ENCODE data around the gene ZKSCAN4.

ZKSCAN4 gene

DNA sequence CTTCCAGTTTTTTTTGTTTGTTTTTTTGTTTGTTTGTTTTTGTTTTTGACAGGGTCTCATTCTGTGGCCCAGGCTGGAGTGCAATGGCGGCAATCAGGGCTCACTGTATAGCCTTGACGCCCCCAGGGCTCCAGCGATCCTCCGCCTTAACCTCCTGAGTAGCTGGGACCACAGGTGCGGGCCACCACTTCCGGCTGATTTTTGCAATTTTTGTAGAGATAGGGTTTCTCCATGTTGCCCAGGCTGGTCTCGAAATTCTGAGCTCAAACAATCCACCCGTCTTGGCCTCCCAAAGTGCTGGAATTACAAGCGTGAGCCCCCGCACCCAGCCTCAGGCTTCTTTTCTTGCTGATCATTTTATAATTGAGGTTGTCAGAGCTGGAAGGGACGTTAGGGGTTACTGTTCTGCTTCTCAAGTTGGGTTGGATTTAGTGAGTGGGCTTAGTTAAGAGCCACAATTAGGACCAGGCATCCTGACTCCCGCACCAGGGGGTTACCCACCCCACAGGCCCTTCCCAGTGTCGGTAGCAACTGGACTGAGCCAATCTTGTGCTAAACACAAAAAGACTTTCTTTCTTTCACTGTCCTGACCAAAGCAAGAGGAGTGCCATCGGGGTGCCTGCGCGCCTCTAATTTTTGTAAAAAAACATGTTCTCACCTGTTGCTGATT is 40.1 kb downstream of the ZKSCAN4 start:
- TF ChIP-seq, protein P1, sequence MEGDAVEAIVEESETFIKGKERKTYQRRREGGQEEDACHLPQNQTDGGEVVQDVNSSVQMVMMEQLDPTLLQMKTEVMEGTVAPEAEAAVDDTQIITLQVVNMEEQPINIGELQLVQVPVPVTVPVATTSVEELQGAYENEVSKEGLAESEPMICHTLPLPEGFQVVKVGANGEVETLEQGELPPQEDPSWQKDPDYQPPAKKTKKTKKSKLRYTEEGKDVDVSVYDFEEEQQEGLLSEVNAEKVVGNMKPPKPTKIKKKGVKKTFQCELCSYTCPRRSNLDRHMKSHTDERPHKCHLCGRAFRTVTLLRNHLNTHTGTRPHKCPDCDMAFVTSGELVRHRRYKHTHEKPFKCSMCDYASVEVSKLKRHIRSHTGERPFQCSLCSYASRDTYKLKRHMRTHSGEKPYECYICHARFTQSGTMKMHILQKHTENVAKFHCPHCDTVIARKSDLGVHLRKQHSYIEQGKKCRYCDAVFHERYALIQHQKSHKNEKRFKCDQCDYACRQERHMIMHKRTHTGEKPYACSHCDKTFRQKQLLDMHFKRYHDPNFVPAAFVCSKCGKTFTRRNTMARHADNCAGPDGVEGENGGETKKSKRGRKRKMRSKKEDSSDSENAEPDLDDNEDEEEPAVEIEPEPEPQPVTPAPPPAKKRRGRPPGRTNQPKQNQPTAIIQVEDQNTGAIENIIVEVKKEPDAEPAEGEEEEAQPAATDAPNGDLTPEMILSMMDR (IDR thresholded peaks at IDR 0.05; ENCODE audit: insufficient read depth, low read depth, low read length, missing control alignments): no peak
- peak overlapping the region; percentile 67 for H3K4me3 ChIP-seq (ENCODE audit: low read depth, low read length)
- DNase-seq (ENCODE audit: low read depth): peak; percentile 38

DNA sequence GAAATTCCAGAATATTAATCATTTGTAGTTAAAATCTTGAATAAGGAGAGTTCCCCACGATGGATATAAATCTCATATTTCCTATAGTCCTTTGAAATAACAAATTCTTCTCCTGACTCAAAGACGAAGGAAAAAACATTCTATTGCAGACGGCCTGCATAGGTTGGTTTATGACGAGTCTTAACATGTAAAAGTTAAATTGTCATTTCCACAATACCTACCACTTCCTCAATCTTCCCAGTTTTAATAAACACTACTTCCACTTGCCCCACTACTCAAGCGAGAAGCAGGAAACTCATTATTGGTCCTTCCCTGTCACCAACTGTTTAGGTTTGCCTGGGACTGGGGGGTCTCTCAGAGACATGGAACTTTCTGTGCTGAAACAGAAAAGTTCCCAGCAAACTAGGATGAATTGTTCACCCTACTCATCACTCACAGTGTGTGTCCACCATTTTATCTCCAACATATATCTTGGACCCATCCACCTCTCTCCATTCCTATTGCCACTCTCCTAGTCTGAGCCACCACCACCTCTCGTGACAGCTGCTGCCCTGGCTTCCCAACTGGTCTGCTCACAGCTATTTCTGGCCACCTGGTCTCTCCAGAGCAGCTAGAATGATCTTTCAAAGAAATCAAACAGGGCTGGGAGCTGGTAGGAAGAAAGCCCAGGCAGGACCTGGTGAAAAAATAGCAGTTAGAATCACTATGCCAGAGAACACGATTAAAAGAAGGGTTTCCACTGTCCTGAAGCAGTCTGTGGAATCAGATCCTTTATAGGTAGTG is 42.1 kb downstream of the ZKSCAN4 start:
- no peak overlapping the region for H3K4me3 ChIP-seq (ENCODE audit: low read depth, low read length)
- TF ChIP-seq, protein P1 (IDR thresholded peaks at IDR 0.05; ENCODE audit: insufficient read depth, low read depth, low read length, missing control alignments): no peak
- DNase-seq (ENCODE audit: low read depth): no peak

DNA sequence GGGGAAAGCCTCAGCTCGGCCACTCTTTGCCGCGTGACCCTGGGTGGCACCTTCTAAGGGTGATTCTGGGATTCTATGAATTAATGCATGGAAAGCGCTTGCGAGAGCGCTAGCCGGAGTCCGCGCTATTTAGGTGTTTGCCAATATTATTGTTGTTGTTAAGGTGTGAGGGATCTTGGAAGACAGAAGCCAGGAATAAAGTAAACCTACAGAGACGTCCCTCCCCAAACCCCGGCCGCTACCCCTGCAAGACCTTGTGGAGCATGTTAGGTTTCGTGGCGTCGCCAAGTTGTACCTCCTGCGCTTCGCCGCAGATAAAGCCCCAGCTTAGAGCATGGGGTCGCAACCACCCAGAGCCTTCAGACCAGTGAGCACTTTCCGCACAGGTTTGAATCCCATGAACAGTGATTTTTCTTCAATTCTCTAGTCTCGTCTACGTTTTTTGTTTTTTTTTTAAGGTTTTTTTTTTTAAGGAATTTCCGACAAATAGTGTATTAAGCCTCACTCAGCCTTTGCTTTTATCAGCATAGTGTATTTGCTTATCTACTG is 43.9 kb downstream of the ZKSCAN4 start:
- DNase-seq (ENCODE audit: low read depth): no peak
- TF ChIP-seq, protein P1 (IDR thresholded peaks at IDR 0.05; ENCODE audit: insufficient read depth, low read depth, low read length, missing control alignments): no peak
- peak overlapping the region; percentile 58 for H3K4me3 ChIP-seq (ENCODE audit: low read depth, low read length)

DNA sequence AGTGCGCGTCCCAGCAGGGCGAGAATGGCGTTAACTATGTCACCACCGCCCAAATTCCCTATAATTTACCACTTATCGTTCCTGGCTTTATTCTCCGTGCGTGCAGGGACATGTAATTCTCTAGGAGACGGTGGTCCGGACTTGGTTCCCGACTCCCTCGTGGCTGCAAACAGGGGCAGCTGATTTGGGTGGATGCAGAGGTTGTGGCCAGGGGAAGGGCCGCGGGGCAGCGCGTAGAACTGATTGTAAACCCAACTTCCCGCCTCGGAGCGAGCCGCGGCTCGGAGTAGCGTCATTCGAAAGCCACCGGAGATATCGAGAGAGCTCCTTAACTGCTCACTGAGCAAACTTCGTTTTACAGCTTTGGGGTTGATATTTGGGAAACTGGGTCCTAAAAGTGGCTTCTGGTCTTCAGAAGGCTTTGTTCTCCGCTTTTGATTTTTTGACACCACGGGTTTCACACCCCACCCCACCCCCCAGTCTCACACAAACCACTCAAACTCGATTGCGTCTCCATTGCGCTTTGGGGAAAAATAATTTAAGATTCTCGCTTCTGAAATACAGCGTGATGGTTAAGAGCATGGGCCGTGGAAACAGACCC is 44.5 kb downstream of the ZKSCAN4 start:
- TF ChIP-seq, protein P1 (IDR thresholded peaks at IDR 0.05; ENCODE audit: insufficient read depth, low read depth, low read length, missing control alignments): no peak
- peak overlapping the region; percentile 58 for H3K4me3 ChIP-seq (ENCODE audit: low read depth, low read length)
- peak; percentile 52 for DNase-seq (ENCODE audit: low read depth)

DNA sequence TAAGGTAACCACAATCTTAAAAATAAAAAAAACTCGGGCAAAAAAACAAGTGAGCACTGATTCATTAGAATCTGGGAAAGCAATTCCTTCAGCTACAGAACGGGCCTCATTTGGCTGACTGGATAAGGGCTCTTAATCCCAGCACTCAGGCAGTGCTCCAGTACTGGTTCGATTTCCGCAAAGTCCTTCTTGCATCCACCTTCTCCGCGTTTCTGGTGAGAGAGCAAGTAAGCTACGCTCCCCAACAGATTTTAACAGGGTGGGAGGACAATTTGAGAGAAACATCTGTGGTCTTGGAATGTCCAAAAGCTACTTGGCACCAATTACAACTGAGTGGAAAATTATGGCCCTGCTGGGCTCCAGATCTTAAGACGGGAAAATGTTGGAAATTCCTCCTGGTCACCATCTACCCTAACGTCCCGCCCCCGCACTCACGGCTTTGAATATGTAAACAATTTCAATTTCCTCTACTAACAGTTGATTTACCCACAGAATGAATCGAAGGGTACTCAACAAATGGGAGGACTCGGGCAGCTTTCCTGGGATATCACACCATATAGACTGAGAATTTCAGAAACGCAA is 45.0 kb downstream of the ZKSCAN4 start:
- H3K4me3 ChIP-seq (ENCODE audit: low read depth, low read length): peak overlapping the region; percentile 58
- DNase-seq (ENCODE audit: low read depth): no peak
- TF ChIP-seq, protein P1 (IDR thresholded peaks at IDR 0.05; ENCODE audit: insufficient read depth, low read depth, low read length, missing control alignments): no peak

DNA sequence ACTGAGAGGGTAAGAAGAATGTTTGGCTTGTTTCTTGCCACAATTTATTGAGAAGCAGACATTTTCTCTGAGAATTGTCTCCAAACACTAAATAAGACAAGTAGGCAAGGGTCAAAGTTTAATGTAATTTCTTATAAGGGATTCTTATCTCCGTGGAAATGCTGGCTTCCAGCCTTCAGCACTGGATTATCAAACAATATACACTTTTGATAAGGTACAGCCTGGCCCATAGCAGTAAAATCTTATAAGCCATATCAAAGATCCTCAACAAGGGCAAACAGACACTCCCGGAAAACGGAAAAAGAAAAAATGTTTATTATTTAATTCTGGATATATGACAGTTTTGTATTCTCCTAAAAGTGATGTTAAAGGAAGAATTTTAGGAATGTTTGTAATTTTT is 45.5 kb downstream of the ZKSCAN4 start:
- no peak for DNase-seq (ENCODE audit: low read depth)
- TF ChIP-seq, protein P1 (IDR thresholded peaks at IDR 0.05; ENCODE audit: insufficient read depth, low read depth, low read length, missing control alignments): no peak
- H3K4me3 ChIP-seq (ENCODE audit: low read depth, low read length): no peak overlapping the region

All from GM12865 (cell line).